NCI-H510A treated with DMSO at 0.1 percent for 48 hours (cell line): ENCODE data around the gene DDX25.
A peak's percentile ranks its signal among the peaks of the same experiment; 100 is the strongest.

Source experiments
- DNase-seq: peaks from one replicate; lab custom pipeline; 2025; lab: John Stamatoyannopoulos, UW

DDX25 gene

GRCh38 chr11:125935618-125936199 is 31.4 kb downstream of the DDX25 start:
- no peak for DNase-seq

GRCh38 chr11:125938418-125938817 is 34.1 kb downstream of the DDX25 start:
- no peak for DNase-seq

GRCh38 chr11:125939081-125939521 is 34.8 kb downstream of the DDX25 start:
- no peak for DNase-seq

GRCh38 chr11:125940145-125940544 is 35.8 kb downstream of the DDX25 start:
- DNase-seq: no peak

- DNase-seq: peak; percentile 57
Observed at GRCh38 chr11:125941267-125941618, 36.9 kb downstream of the DDX25 start.

GRCh38 chr11:125941619-125942611 is 37.6 kb downstream of the DDX25 start:
- peak; percentile 94 for DNase-seq

- DNase-seq: no peak
Observed at GRCh38 chr11:125942771-125943428, 38.6 kb downstream of the DDX25 start.

GRCh38 chr11:125943661-125944349 is 39.5 kb downstream of the DDX25 start:
- no peak for DNase-seq

- DNase-seq: no peak
Observed at GRCh38 chr11:125944350-125945010, 40.2 kb downstream of the DDX25 start.

GRCh38 chr11:125945011-125945796 is 40.9 kb downstream of the DDX25 start:
- no peak for DNase-seq

GRCh38 chr11:125945797-125946520 is 41.7 kb downstream of the DDX25 start, which contains the start of gene VSIG10L2:
VSIG10L2 (plus strand) TSS chr11:125946044; CDS start chr11:125946056, 12 bp downstream.
- no peak for DNase-seq

GRCh38 chr11:125946712-125947418 is 42.6 kb downstream of the DDX25 start:
- DNase-seq: no peak

- no peak for DNase-seq
Observed at GRCh38 chr11:125947419-125948277, 43.3 kb downstream of the DDX25 start.

GRCh38 chr11:125948278-125949051 is 44.2 kb downstream of the DDX25 start:
- no peak for DNase-seq

GRCh38 chr11:125949271-125950177 is 45.2 kb downstream of the DDX25 start:
- no peak for DNase-seq

GRCh38 chr11:125950178-125950490 is 45.8 kb downstream of the DDX25 start:
- no peak for DNase-seq
